COLO668 (cell line): Measurements from ENCODE around the gene PARVA.

ENCODE experiments used
- DNase-seq: peaks from one replicate; lab custom pipeline; 2025; ENCODE audit not compliant: unreplicated experiment; lab: John Stamatoyannopoulos, UW

PARVA gene

DNA sequence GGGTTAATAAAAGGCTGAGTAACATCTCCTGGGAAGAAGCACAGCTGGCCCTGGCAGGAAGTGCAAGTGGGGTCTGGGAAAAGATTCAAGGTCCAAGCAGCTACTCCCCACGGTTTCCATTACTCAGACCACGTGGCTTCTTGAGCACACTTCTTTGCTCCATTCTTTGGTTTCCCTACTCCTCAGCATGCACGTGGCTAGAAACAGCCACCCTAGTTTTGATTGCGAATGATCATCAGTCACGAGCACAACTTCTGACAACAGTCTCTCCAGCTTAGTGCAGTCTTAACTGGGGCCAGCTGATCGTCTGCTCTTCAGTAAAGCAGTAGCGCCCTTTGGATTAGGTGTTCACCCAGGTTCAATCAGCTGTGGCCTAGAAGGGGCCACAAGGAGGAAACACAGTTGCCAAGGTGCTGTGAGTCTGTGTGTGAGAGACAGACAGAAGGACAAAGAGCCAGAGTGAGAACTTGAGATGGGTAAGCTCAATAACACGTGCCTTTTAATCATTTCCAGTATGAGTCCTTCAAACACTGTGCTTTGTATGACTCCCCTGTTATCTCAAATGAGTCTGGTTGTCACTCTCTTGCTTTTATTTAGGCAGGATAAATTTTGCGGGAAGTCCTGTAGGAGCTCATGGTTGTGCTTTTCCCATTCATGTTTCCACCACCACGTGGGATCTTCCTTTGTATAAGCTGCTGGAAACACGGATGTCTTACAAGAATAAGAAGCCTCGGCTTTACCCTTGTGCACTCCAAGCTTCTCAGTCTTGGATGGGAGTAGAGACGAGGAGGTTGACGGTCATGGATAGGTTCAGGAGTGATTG lies 901 bp upstream of the PARVA start:
- DNase-seq, result no peak

DNA sequence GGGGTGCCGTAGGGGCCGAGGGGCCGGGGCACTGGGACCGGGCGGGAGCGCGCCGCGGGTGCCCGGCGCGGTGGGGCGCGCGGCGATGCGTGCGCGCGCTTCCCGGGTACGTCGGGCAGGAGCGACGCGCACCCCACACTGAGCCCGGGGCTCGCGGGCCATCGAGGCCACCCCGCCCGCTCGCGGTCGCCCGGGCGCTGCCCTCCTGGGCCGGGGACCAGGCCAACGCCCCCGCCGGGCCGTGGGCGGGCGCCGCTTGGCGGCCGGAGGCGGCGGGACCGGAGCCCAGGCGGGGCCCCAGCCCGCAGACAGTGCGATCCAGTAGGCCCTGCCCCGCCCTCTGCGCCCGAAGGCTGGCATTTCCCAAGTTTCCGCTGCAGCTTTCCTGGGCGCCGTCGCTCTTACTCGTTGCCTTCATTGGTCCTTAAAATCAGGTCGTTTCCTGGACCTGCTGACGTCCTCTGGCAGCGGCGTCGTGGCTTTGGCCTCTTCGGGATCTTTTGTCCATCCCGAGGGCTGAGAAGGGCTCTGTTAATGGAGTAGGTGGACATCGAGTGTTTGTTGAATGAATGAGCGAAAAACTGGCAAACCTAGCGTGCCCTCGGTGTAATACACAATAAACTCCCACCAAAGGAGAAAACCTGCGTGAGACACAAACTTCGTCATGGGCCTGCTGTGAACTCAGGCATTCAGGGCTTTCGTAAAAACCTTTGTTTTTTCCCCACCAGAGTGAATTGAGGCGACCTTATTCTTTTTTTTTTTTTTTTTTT lies 638 bp downstream of the PARVA start:
- DNase-seq, result peak; percentile 76

GRCh38 chr11:12380565-12381325 lies 3.4 kb downstream of the PARVA start:
- DNase-seq, result no peak

GRCh38 chr11:12381875-12382274 lies 4.5 kb downstream of the PARVA start:
- DNase-seq, result no peak

GRCh38 chr11:12382451-12382850 lies 5.1 kb downstream of the PARVA start:
- no peak for DNase-seq

DNA sequence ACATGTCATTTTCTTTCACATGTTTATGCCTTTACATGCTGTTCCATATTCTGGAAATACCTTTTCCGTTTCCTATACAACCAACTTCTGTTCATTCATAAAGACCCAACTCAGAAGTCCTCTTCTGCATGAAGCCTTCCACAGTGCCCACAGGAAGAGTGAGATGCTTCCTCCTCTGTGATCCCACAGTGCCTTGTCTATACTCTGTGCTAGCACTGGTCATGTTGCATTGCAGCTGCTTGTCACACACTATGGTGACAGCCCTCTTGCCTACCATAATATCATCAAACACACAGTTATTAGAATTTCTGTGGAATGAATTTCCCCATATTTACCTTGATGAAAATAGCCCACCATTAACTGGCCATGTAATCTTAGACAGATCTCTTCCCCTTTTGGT lies 8.9 kb downstream of the PARVA start:
- no peak for DNase-seq

DNA sequence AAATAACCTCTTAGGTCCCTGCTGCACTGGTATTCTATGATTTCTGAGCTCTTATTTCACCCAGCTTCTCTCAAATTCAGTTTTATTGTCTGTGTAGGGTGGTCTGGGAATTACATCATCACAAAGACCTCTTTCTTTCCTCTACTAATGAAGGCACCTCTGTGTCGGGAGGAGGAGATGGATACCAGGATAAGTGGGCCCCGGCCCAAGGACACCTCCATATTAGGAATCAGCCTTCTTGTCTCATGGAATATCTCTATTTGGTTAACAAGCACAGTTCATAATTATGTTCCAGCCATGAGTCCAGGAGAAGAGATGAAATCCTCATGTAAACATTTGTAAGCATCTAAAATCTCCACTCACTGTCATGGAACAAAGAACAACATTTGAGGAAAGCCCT lies 9.4 kb downstream of the PARVA start:
- no peak for DNase-seq

GRCh38 chr11:12388173-12388572 lies 10.8 kb downstream of the PARVA start:
- DNase-seq, result no peak

DNA sequence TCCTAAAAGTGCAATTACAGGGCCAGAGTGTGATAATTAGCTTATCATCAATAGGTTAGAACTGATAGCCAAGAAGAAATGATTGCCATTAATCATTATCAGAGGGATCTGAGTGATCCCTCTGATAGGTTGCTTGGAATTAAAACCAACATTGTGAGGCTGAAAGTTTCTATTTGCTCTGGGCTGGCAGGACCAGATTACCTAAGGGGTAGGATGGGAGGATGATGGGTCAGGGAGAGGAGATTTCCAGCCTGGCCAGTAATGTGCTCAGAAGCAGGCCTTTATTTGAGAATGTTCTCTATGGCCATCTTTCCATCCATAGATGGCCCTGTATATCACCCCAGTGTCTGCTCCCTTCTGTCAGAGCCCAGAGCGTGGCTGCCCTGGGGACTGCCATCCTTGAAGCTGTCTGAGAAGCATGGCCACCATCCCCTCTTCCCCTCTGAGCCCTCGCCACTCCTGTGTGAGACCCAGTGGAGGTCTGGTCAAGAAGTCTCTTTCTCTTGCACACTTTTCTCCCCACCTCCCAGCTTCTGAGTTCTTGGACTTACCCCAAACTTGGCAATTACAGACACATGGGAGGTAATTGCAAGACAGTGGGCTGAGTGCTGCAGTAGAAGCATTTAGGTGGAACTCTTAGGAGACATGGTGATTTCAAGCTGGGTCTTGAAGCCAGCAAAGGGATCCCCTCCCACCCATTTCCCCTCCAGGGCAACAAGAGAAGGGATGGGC lies 11.7 kb downstream of the PARVA start:
- no peak for DNase-seq

GRCh38 chr11:12389676-12390657 lies 12.6 kb downstream of the PARVA start:
- no peak for DNase-seq

GRCh38 chr11:12390687-12391110 lies 13.3 kb downstream of the PARVA start:
- DNase-seq, result no peak

DNA sequence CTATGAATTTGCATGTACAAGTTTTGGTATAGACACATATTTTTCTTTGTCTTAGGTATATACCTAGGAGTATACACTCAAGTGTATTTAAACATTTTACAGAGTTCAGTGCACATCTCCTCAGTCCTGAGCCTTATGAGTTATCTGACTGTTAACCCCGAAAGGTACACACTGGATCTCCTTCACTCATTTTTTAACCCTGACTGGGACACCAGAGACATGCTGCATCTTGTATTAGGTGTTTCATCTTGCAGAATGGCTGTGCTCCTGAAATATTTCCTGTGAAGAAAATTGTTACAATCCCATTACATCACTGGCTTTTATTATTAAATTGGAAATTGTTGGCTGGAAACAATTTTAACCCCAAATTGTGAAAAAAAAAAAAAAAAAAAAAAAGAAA lies 15.3 kb downstream of the PARVA start:
- DNase-seq, result no peak

DNA sequence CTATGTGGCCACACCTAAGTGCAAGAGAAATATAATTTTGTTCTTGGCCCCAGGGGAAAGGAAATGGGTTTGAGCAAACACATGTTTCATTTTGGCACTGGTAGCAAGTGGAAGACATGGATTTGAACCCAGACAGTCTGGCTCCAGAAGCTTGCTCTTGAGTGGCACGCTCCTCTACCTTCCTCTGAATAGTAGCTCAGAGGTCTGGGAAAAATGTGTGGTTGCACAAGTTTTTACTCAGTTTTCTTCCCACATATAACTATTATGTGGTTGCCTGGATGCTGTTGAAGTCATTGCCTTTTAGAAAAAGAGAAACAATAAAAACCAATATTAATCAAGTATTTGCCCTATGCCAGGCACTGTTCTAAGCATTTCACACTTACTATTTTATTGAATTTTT lies 16.3 kb downstream of the PARVA start:
- no peak for DNase-seq

GRCh38 chr11:12394601-12395000 lies 17.2 kb downstream of the PARVA start:
- no peak for DNase-seq

DNA sequence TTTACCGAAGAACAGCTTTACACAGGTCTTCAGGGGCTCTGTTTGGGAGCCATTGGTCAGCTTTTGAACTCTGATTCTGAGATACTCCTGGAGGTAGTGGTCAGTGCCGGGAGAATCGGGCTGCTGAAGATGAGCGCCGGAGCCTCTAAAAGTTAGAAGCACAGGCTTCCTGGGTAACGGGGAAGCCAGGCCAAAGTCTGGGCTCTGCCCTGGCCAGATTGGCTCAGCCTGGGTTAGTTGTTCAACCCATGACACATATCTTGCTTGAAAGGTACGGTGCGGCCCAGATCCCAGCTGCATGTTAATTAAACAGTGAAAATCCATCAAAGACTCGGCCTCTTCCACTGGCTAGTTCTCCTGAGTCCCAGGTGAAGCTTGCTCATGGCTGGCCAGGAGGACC lies 18.0 kb downstream of the PARVA start:
- DNase-seq, result no peak

GRCh38 chr11:12397931-12398334 lies 20.6 kb downstream of the PARVA start:
- no peak for DNase-seq

GRCh38 chr11:12399355-12399754 lies 22.0 kb downstream of the PARVA start:
- no peak for DNase-seq

GRCh38 chr11:12402025-12402424 lies 24.7 kb downstream of the PARVA start:
- DNase-seq, result no peak

DNA sequence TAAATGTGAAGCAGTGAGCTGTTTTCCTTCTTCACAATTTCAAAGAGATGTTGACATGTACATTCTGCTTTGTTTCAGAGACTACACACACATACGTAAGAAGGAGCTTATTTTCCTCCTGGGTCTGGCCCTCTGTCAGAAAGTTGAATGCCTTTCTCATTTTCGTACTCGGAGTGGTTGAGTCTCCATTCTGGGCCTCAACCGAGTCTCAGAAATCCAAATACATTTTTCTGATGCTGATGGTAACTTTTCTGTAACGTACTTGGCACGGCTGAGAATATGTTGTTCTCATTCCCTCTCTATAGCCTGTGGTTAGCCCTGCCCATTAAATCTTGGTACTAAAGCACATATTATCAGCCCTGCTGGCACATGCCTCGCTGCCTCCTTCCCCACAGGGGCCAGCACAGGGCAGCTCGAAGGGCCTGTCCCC lies 25.3 kb downstream of the PARVA start:
- no peak for DNase-seq
